Measurements from ENCODE around the gene ZNF581.
A peak's percentile ranks its signal among the peaks of the same experiment; 100 is the strongest.

ZNF581 gene

GRCh38 chr19:55644842-55645511 lies 1.5 kb downstream of the ZNF581 start:
- POLR2A ChIA-PET = interaction anchor here (0.7 to 1.8 kb wide), 2 partner anchors 8 to 10 kb away, joined by 3 to 6 read pairs; partner anchors contain the start of gene U2AF2
- DNase-seq (ENCODE audit: extremely low spot score) = no peak
- no peak for TF ChIP-seq SUZ12 (IDR thresholded peaks at IDR 0.05)
- no peak for TF ChIP-seq ZNF384 (IDR thresholded peaks at IDR 0.05)
- TF ChIP-seq SP1 (IDR thresholded peaks at IDR 0.05) = no peak
- TF ChIP-seq BHLHE40 (IDR thresholded peaks at IDR 0.05; ENCODE audit: borderline replicate concordance) = no peak
- TF ChIP-seq ELF4 (IDR thresholded peaks at IDR 0.05) = no peak
- TF ChIP-seq HDGF (IDR thresholded peaks at IDR 0.05; ENCODE audit: borderline replicate concordance) = no peak
- TF ChIP-seq TARDBP (IDR thresholded peaks at IDR 0.05) = no peak
- CTCF ChIA-PET = no interaction called here

DNA sequence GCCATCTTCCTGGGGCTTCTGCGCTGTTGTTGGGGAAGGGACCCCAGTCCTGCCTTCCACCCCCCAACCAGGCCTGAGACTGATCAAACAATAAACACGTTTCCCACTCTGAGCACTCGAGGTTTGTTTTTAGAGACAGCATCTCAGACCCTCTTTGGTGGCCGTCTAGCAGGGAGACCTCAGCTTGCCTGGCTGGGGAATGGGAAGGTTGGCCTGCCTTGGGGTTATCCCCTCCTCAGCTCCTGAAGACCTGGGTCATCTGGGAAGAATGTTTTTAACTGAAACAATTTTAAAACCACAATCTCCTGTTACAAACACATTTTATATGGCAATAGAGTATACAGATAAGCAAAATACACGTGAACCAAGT lies 2.0 kb downstream of the ZNF581 start:
- ChIA-PET POLR2A (interaction anchor here (1.6 to 1.8 kb wide), 2 partner anchors 9 to 11 kb away, joined by 4 to 6 read pairs; partner anchors contain the start of gene U2AF2), CTCF (no interaction called here)
- no peak for DNase-seq (ENCODE audit: extremely low spot score)
- TF ChIP-seq FOXK2 (IDR thresholded peaks at IDR 0.05) (no peak), FOXA1 (IDR thresholded peaks at IDR 0.05) (no peak), NFRKB (IDR thresholded peaks at IDR 0.05) (no peak), ELF4 (IDR thresholded peaks at IDR 0.05) (no peak), LEF1 (IDR thresholded peaks at IDR 0.05; ENCODE audit: borderline replicate concordance) (no peak), L3MBTL2 (conservative IDR thresholded peaks at IDR 0.05) (no peak), HDGF (IDR thresholded peaks at IDR 0.05; ENCODE audit: borderline replicate concordance) (no peak), ARNT (IDR thresholded peaks at IDR 0.05) (no peak)
- TF ChIP-seq, protein P1, sequence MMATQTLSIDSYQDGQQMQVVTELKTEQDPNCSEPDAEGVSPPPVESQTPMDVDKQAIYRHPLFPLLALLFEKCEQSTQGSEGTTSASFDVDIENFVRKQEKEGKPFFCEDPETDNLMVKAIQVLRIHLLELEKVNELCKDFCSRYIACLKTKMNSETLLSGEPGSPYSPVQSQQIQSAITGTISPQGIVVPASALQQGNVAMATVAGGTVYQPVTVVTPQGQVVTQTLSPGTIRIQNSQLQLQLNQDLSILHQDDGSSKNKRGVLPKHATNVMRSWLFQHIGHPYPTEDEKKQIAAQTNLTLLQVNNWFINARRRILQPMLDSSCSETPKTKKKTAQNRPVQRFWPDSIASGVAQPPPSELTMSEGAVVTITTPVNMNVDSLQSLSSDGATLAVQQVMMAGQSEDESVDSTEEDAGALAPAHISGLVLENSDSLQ (IDR thresholded peaks at IDR 0.05) = no peak

- DNase-seq (ENCODE audit: extremely low spot score) = no peak
- no peak for TF ChIP-seq SUZ12 (IDR thresholded peaks at IDR 0.05)
- TF ChIP-seq ELF4 (IDR thresholded peaks at IDR 0.05) = no peak
- TF ChIP-seq, protein P1 (IDR thresholded peaks at IDR 0.05) = no peak
- TF ChIP-seq BHLHE40 (IDR thresholded peaks at IDR 0.05; ENCODE audit: borderline replicate concordance) = no peak
- TF ChIP-seq CTBP1 (IDR thresholded peaks at IDR 0.05; ENCODE audit: borderline replicate concordance) = no peak
- ChIA-PET CTCF (interaction anchor here (0.9 to 1.5 kb wide), 2 partner anchors 14 to 24 kb away, joined by 4 to 12 read pairs; no protein-coding TSS in a partner anchor), POLR2A (interaction anchor here (0.8 to 1.6 kb wide), 8 partner anchors 10 to 66 kb away, joined by 3 to 6 read pairs (median 4); partner anchors contain the start of genes FIZ1 and ZNF579)
These were observed 3.7 kb downstream of the ZNF581 start for GRCh38 chr19:55646889-55647731.

GRCh38 chr19:55647732-55648584 lies 4.5 kb downstream of the ZNF581 start, which contains the start of gene CCDC106:
TSS of gene CCDC106 (plus strand) at chr19:55648212. CDS start at chr19:55649047, 835 bp downstream.
- ChIA-PET POLR2A (interaction anchor here (0.6 to 1.4 kb wide), 6 partner anchors 9 to 67 kb away, joined by 3 to 6 read pairs (median 4); partner anchors contain the start of genes FIZ1 and ZNF579), CTCF (interaction anchor here (0.9 to 1.5 kb wide), 2 partner anchors 15 to 24 kb away, joined by 4 to 12 read pairs; no protein-coding TSS in a partner anchor)
- peak; percentile 68 for DNase-seq (ENCODE audit: extremely low spot score)

GRCh38 chr19:55648585-55649267 lies 5.3 kb downstream of the ZNF581 start:
- DNase-seq (ENCODE audit: extremely low spot score) = no peak
- ChIA-PET POLR2A (interaction anchor here (0.6 to 1.7 kb wide), 2 partner anchors 16 to 41 kb away, joined by 3 to 4 read pairs; no protein-coding TSS in a partner anchor), CTCF (interaction anchor here (1.0 kb wide), 1 partner anchor 10 kb away, joined by 6 read pairs; no protein-coding TSS in a partner anchor)
- TF ChIP-seq SUZ12 (IDR thresholded peaks at IDR 0.05) = no peak
- TF ChIP-seq FOXA1 (IDR thresholded peaks at IDR 0.05) = no peak
- TF ChIP-seq L3MBTL2 (conservative IDR thresholded peaks at IDR 0.05) = no peak
- TF ChIP-seq FOXM1 (IDR thresholded peaks at IDR 0.05; ENCODE audit: borderline replicate concordance) = no peak
- no peak for TF ChIP-seq BHLHE40 (IDR thresholded peaks at IDR 0.05; ENCODE audit: borderline replicate concordance)
- TF ChIP-seq HDGF (IDR thresholded peaks at IDR 0.05; ENCODE audit: borderline replicate concordance) = no peak
- TF ChIP-seq, protein P1 (IDR thresholded peaks at IDR 0.05) = no peak
- no peak for TF ChIP-seq TARDBP (IDR thresholded peaks at IDR 0.05)
- no peak for TF ChIP-seq ZNF384 (IDR thresholded peaks at IDR 0.05)
- no peak for TF ChIP-seq CTBP1 (IDR thresholded peaks at IDR 0.05; ENCODE audit: borderline replicate concordance)

More at GRCh38 chr19:55647732-55648584, 4.5 kb downstream of the ZNF581 start, which contains the start of gene CCDC106:
- TF ChIP-seq, protein P1 (IDR thresholded peaks at IDR 0.05) = no peak
- TF ChIP-seq TARDBP (IDR thresholded peaks at IDR 0.05) (peak; percentile 99), CTBP1 (IDR thresholded peaks at IDR 0.05; ENCODE audit: borderline replicate concordance) (no peak), FOXA1 (IDR thresholded peaks at IDR 0.05) (no peak), FOXM1 (IDR thresholded peaks at IDR 0.05; ENCODE audit: borderline replicate concordance) (peak; percentile 80), LEF1 (IDR thresholded peaks at IDR 0.05; ENCODE audit: borderline replicate concordance) (peak; percentile 75), SUZ12 (IDR thresholded peaks at IDR 0.05) (no peak)

Data from HEK293T (cell line).